Osteocyte (in vitro differentiated cells): ENCODE results near the gene MLH1. TPM values are rescaled to one million over a fixed set of nuclear protein-coding genes. Genes with fewer than 3 reads are reported as not detected.

Source experiments
- DNase-seq: peaks from one replicate; pipeline ENCODE4 v3.0.0; 2021; ENCODE audit warnings: mixed read lengths; ENCODE audit not compliant: unreplicated experiment; ENCODE audit errors: extremely low spot score
- H3K27ac Mint-ChIP-seq: one replicate; pipeline ENCODE4 v1.8.0; 2021; ENCODE audit warnings: mild to moderate bottlenecking, mixed read lengths; ENCODE audit not compliant: unreplicated experiment
- H3K27me3 Mint-ChIP-seq: one replicate; pipeline ENCODE4 v1.8.0; 2021; ENCODE audit warnings: mixed read lengths; ENCODE audit not compliant: unreplicated experiment
- H3K36me3 Mint-ChIP-seq: one replicate; pipeline ENCODE4 v1.8.0; 2021; ENCODE audit warnings: mixed read lengths; ENCODE audit not compliant: unreplicated experiment
- H3K4me1 Mint-ChIP-seq: one replicate; pipeline ENCODE4 v1.8.0; 2021; ENCODE audit warnings: mixed read lengths; ENCODE audit not compliant: unreplicated experiment
- H3K4me3 Mint-ChIP-seq: one replicate; pipeline ENCODE4 v1.8.0; 2021; ENCODE audit warnings: mild to moderate bottlenecking, moderate library complexity, mixed read lengths; ENCODE audit not compliant: unreplicated experiment
- H3K9me3 Mint-ChIP-seq: one replicate; pipeline ENCODE4 v1.8.0; 2021; ENCODE audit warnings: mixed read lengths; ENCODE audit not compliant: unreplicated experiment
- total RNA-seq: library from RNA; stranded (reverse); gene quantifications from 2 replicates; pipeline ENCODE4 v1.2.1, GENCODE V29; 2021
- TF ChIP-seq, protein P1 (sequence below): fragments of 200-600 bp; sonication (generic); IDR thresholded peaks from 2 replicates; pipeline ENCODE4 v1.5.0; 2021; ENCODE audit warnings: antibody characterized with exemption, mild to moderate bottlenecking, moderate library complexity

The MLH1 gene
- total RNA-seq, 1 donor from 2014 or later: 31.2 TPM

DNA sequence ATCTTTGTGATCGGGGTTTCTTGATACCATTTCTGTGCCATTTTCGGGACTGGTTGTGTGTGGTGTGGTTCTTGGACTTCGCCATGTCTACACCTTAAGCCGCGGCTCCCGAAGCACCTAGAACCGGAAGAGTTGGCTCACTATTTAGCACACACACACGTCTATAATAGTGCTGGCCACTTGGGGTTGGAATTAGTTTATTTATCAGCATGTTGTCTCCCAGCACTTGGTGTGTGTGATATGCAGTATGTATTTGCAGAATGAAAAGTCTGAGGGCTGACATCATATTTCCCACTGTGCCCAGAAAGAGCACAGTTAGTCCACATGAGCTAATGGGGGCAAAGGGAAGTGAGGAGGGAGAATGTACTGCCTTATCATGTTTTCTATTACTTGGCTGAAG lies 23.6 kb downstream of the MLH1 start:
- no peak overlapping the region for H3K4me3 Mint-ChIP-seq
- no peaks in the 10 kb centered on the region for H3K4me1 Mint-ChIP-seq
- H3K27me3 Mint-ChIP-seq: no peaks in the 10 kb centered on the region
- DNase-seq: no peak
- peaks cover 32% of the 10 kb centered on the region for H3K36me3 Mint-ChIP-seq
- H3K9me3 Mint-ChIP-seq: no peaks in the 10 kb centered on the region
- H3K27ac Mint-ChIP-seq: no peak overlapping the region
- TF ChIP-seq, protein P1, sequence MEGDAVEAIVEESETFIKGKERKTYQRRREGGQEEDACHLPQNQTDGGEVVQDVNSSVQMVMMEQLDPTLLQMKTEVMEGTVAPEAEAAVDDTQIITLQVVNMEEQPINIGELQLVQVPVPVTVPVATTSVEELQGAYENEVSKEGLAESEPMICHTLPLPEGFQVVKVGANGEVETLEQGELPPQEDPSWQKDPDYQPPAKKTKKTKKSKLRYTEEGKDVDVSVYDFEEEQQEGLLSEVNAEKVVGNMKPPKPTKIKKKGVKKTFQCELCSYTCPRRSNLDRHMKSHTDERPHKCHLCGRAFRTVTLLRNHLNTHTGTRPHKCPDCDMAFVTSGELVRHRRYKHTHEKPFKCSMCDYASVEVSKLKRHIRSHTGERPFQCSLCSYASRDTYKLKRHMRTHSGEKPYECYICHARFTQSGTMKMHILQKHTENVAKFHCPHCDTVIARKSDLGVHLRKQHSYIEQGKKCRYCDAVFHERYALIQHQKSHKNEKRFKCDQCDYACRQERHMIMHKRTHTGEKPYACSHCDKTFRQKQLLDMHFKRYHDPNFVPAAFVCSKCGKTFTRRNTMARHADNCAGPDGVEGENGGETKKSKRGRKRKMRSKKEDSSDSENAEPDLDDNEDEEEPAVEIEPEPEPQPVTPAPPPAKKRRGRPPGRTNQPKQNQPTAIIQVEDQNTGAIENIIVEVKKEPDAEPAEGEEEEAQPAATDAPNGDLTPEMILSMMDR: no peak

DNA sequence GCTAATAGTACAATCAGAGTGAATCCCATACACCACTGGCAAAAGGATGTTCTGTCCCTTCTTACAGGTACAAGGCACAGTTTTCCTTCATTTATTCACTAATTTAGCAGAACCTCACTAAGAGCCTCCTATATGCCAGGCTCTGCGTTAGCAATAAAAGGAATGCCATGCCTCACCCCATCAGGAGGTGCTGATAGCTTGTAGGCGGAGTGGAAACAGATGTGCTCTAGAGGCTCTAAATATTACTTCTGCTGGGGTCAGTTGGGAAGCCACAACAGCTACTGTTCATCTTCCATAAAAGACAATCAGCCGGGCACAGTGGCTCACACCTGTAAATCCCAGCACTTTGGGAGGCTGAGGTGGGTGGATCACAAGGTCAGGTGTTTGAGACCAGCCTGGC lies 24.4 kb downstream of the MLH1 start:
- Mint-ChIP-seq H3K36me3 (peaks cover 34% of the 10 kb centered on the region), H3K27me3 (no peaks in the 10 kb centered on the region), H3K4me1 (no peaks in the 10 kb centered on the region), H3K27ac (no peak overlapping the region), H3K9me3 (no peaks in the 10 kb centered on the region), H3K4me3 (no peak overlapping the region)
- TF ChIP-seq, protein P1: no peak
- DNase-seq: no peak

DNA sequence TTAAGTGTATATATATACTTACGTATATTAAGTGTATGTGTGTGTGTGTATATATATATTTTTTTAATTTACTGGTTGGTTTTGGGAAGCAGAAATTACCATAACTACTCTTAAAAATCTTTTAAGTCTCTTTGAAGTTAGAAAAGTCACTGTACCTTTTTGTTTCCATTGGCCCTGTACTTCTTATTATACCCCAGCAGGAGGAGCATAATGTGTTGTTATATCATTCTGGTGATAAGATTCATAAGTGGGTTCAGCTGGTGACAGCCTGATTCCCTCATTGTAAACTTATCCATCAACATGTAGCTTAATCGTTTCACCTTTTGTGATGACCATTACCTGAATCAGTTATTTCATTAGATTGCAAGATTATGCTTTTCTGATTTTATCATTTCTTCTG lies 30.8 kb downstream of the MLH1 start:
- H3K9me3 Mint-ChIP-seq: peaks cover 6% of the 10 kb centered on the region
- no peak for DNase-seq
- H3K27me3 Mint-ChIP-seq: no peaks in the 10 kb centered on the region
- H3K4me1 Mint-ChIP-seq: no peaks in the 10 kb centered on the region
- H3K36me3 Mint-ChIP-seq: peaks cover 57% of the 10 kb centered on the region
- H3K27ac Mint-ChIP-seq: no peak overlapping the region
- H3K4me3 Mint-ChIP-seq: no peak overlapping the region
- TF ChIP-seq, protein P1: peak; percentile 46

- Mint-ChIP-seq H3K4me1 (no peaks in the 10 kb centered on the region), H3K4me3 (no peak overlapping the region), H3K9me3 (peaks cover 6% of the 10 kb centered on the region), H3K27me3 (no peaks in the 10 kb centered on the region), H3K27ac (no peak overlapping the region), H3K36me3 (peaks cover 56% of the 10 kb centered on the region)
- DNase-seq: no peak
- TF ChIP-seq, protein P1: no peak
Measured at GRCh38 chr3:37024820-37025405, 31.6 kb downstream of the MLH1 start.

DNA sequence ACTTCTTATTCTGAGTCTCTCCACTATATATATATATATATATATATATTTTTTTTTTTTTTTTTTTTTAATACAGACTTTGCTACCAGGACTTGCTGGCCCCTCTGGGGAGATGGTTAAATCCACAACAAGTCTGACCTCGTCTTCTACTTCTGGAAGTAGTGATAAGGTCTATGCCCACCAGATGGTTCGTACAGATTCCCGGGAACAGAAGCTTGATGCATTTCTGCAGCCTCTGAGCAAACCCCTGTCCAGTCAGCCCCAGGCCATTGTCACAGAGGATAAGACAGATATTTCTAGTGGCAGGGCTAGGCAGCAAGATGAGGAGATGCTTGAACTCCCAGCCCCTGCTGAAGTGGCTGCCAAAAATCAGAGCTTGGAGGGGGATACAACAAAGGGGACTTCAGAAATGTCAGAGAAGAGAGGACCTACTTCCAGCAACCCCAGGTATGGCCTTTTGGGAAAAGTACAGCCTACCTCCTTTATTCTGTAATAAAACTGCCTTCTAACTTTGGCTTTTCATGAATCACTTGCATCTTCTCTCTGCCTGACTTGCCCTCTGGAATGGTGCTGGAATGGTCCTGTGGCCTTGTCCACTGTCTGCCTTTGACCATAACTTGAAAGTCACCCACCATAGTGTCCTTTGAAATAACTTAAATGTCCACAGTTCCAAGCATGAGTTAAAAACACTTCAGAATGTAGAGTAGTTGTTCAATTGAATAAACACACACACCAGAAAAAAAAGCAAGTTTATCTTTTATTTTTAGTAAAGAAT lies 32.4 kb downstream of the MLH1 start:
- Mint-ChIP-seq H3K36me3 (peaks cover 52% of the 10 kb centered on the region), H3K4me3 (no peak overlapping the region), H3K27me3 (no peaks in the 10 kb centered on the region), H3K9me3 (peaks cover 6% of the 10 kb centered on the region), H3K4me1 (peaks cover 5% of the 10 kb centered on the region), H3K27ac (no peak overlapping the region)
- DNase-seq: no peak
- TF ChIP-seq, protein P1: no peak
